Caco-2 (cell line): ENCODE measurements around the gene CENPV. TPM values are rescaled to one million over a fixed set of nuclear protein-coding genes. Genes with fewer than 3 reads are reported as not detected.

Experiments used
- BruUV-seq: library from RNA; stranded (reverse); fragments of 400-500 nt; replicated peaks from 2 replicates; lab custom pipeline; 2021; lab: Mats Ljungman, UMichigan
- CTCF ChIA-PET: fragments of 300-600 bp; sonication (Branson Sonifier 250); formaldehyde crosslinking; loops from one replicate; lab custom pipeline; 2022; ENCODE audit warnings: antibody characterized with exemption; lab: Charles Lee
- POLR2A ChIA-PET: fragments of 300-600 bp; sonication (Branson Sonifier 250); formaldehyde crosslinking; loops from one replicate; lab custom pipeline; 2022; ENCODE audit warnings: antibody characterized with exemption; lab: Charles Lee
- DNase-seq, 2 experiments: peaks; one replicate each; pipeline versions ENCODE4 v3.0.0 to v3.0.0-alpha.2; 2020 to 2022
- H3K27me3 ChIP-seq: replicated peaks from 2 replicates; pipeline ENCODE4 v1.6.0; 2011; ENCODE audit warnings: low read length; ENCODE audit not compliant: control insufficient read depth, insufficient read depth
- H3K36me3 ChIP-seq: 2 replicates; pipeline ENCODE4 v1.5.1; 2011; ENCODE audit warnings: low read length; ENCODE audit not compliant: control insufficient read depth, insufficient read depth
- H3K4me1 ChIP-seq: fragments of 250-450 bp; sonication (Bioruptor Pico); 2 replicates; pipeline ENCODE4 v1.5.1; 2020; ENCODE audit warnings: mild to moderate bottlenecking
- H3K4me3 ChIP-seq: 2 replicates; pipeline ENCODE4 v1.5.1; 2011; ENCODE audit warnings: low read depth, mild to moderate bottlenecking, control low read depth, low read length
- H3K9me3 ChIP-seq: fragments of 250-450 bp; sonication (Bioruptor Pico); 2 replicates; pipeline ENCODE4 v1.5.1; 2020; ENCODE audit warnings: mild to moderate bottlenecking, moderate library complexity
- H3K27ac Mint-ChIP-seq: one replicate; pipeline ENCODE4 v1.8.0; 2022; ENCODE audit warnings: mixed read lengths; ENCODE audit not compliant: unreplicated experiment
- H3K27me3 Mint-ChIP-seq: one replicate; pipeline ENCODE4 v1.8.0; 2022; ENCODE audit warnings: mixed read lengths; ENCODE audit not compliant: insufficient read depth, unreplicated experiment
- H3K36me3 Mint-ChIP-seq: one replicate; pipeline ENCODE4 v1.8.0; 2022; ENCODE audit warnings: mild to moderate bottlenecking, mixed read lengths; ENCODE audit not compliant: insufficient read depth, unreplicated experiment
- H3K4me1 Mint-ChIP-seq: one replicate; pipeline ENCODE4 v1.8.0; 2022; ENCODE audit warnings: low read depth, mixed read lengths; ENCODE audit not compliant: unreplicated experiment
- H3K4me3 Mint-ChIP-seq: one replicate; pipeline ENCODE4 v1.8.0; 2022; ENCODE audit warnings: mild to moderate bottlenecking, moderate library complexity, mixed read lengths; ENCODE audit not compliant: unreplicated experiment
- H3K9me3 Mint-ChIP-seq: one replicate; pipeline ENCODE4 v1.8.0; 2022; ENCODE audit warnings: mixed read lengths; ENCODE audit not compliant: unreplicated experiment
- intact Hi-C: fragments of 100-400 bp; cut with micrococcal nuclease; formaldehyde crosslinking; loops from one replicate; pipeline ENCODE4 v1.10.0; 2022; ENCODE audit not compliant: unreplicated experiment
- total RNA-seq: library from RNA; stranded (reverse); gene quantifications from 2 replicates; pipeline ENCODE4 v1.2.3, GENCODE V29; 2022
- TF ChIP-seq, protein P1 (sequence below), 2 experiments: fragments of 200-600 bp in 1 of 2; IDR thresholded peaks; 1 replicate in 1 of 2; 2 replicates in 1 of 2; pipeline versions ENCODE4 v1.5.1 to v1.8.0; 2011 to 2022; ENCODE audit warnings: antibody characterized with exemption in 1 of 2, control low read depth in 1 of 2, inconsistent platforms in 1 of 2, low read depth in 1 of 2, low read length in 1 of 2, mild to moderate bottlenecking in 1 of 2, moderate library complexity in 1 of 2; ENCODE audit not compliant: insufficient read depth in 1 of 2, severe bottlenecking in 1 of 2, unreplicated experiment in 1 of 2

The CENPV gene
- total RNA-seq, 1 experiment from 2014 or later, result 92.8 TPM

- TF ChIP-seq, protein P1, sequence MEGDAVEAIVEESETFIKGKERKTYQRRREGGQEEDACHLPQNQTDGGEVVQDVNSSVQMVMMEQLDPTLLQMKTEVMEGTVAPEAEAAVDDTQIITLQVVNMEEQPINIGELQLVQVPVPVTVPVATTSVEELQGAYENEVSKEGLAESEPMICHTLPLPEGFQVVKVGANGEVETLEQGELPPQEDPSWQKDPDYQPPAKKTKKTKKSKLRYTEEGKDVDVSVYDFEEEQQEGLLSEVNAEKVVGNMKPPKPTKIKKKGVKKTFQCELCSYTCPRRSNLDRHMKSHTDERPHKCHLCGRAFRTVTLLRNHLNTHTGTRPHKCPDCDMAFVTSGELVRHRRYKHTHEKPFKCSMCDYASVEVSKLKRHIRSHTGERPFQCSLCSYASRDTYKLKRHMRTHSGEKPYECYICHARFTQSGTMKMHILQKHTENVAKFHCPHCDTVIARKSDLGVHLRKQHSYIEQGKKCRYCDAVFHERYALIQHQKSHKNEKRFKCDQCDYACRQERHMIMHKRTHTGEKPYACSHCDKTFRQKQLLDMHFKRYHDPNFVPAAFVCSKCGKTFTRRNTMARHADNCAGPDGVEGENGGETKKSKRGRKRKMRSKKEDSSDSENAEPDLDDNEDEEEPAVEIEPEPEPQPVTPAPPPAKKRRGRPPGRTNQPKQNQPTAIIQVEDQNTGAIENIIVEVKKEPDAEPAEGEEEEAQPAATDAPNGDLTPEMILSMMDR (IDR thresholded peaks at IDR 0.05; ENCODE audit: insufficient read depth in 1 of 2, low read depth in 1 of 2, low read length in 1 of 2, severe bottlenecking in 1 of 2, unreplicated experiment in 1 of 2), result no peak
- no peaks in the 10 kb centered on the region for H3K27me3 ChIP-seq
- H3K9me3 Mint-ChIP-seq, result no peaks in the 10 kb centered on the region
- no peaks in the 10 kb centered on the region for H3K36me3 ChIP-seq
- peaks cover 27% of the 10 kb centered on the region for H3K36me3 Mint-ChIP-seq
- H3K4me3 Mint-ChIP-seq, result no peak overlapping the region
- ChIA-PET POLR2A (no interaction called here), CTCF (no interaction called here)
- no peaks in the 10 kb centered on the region; the same call in 1 of the 2 replicates for H3K4me1 ChIP-seq
- no peak overlapping the region for H3K27ac Mint-ChIP-seq
- BruUV-seq, result no TSS peak
- H3K4me3 ChIP-seq, result no peak overlapping the region
- DNase-seq, result no peak
- no peaks in the 10 kb centered on the region for H3K27me3 Mint-ChIP-seq
- peaks cover 8% of the 10 kb centered on the region for H3K4me1 Mint-ChIP-seq
- no peaks in the 10 kb centered on the region for H3K9me3 ChIP-seq
- intact Hi-C loops, result no loop called here
Measured at GRCh38 chr17:16343569-16343968, 9.7 kb downstream of the CENPV start.

DNA sequence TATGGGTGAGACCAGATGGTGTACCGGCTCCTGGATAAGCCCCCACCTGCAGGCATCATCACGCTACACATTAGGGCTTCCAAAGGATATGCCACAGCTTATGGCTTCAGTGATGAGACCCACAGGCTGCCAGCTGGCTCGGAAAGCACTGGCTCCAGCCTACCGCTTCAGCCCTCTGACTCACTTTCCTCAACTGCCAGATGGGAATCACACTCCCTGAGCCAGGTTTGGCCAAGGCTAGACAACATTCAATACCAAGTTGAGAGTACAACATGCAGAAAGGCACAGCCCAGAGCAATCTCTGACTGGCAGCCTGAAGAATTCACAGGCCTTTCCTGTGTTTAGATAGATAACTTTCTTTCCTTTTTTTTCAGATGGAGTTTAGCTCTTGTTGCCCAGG, 10.3 kb downstream of the CENPV start:
- TF ChIP-seq, protein P1 (IDR thresholded peaks at IDR 0.05; ENCODE audit: insufficient read depth in 1 of 2, low read depth in 1 of 2, low read length in 1 of 2, severe bottlenecking in 1 of 2, unreplicated experiment in 1 of 2), result no peak
- H3K27ac Mint-ChIP-seq, result no peak overlapping the region
- CTCF ChIA-PET, result no interaction called here
- peaks cover 8% of the 10 kb centered on the region for H3K4me1 Mint-ChIP-seq
- Histone ChIP-seq H3K4me3 (no peak overlapping the region), H3K4me1 (no peaks in the 10 kb centered on the region; the same call in 1 of the 2 replicates), H3K27me3 (no peaks in the 10 kb centered on the region), H3K9me3 (no peaks in the 10 kb centered on the region), H3K36me3 (no peaks in the 10 kb centered on the region)
- intact Hi-C loops, result no loop called here
- POLR2A ChIA-PET, result no interaction called here
- H3K9me3 Mint-ChIP-seq, result no peaks in the 10 kb centered on the region
- no peaks in the 10 kb centered on the region for H3K27me3 Mint-ChIP-seq
- BruUV-seq, result no TSS peak
- no peak overlapping the region for H3K4me3 Mint-ChIP-seq
- no peak for DNase-seq
- H3K36me3 Mint-ChIP-seq, result peaks cover 26% of the 10 kb centered on the region

DNA sequence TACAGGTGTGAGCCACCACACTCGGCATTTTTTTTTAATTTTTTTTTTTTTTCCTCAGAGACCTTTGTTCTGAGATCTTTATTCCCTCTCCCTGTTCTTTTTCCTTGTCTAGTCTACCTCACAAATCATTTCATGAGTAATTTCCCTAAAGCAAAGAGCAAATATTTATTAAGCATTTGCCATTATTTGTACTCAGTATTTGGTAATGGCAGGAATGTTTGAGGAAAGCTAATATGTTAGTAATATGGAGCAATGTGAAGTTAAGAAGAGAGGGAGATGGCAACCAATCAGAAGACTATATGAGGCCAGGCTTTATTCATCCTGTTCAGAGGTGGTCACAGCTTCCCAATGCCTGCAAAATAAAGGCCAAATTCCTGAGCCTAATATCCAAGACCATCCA, 13.3 kb downstream of the CENPV start:
- intact Hi-C loops, result no loop called here
- Histone ChIP-seq H3K36me3 (no peaks in the 10 kb centered on the region), H3K9me3 (no peaks in the 10 kb centered on the region), H3K27me3 (no peaks in the 10 kb centered on the region), H3K4me3 (no peak overlapping the region), H3K4me1 (no peaks in the 10 kb centered on the region; the same call in 1 of the 2 replicates)
- H3K27ac Mint-ChIP-seq, result no peak overlapping the region
- BruUV-seq, result no TSS peak
- H3K4me1 Mint-ChIP-seq, result peaks cover 8% of the 10 kb centered on the region
- H3K36me3 Mint-ChIP-seq, result peaks cover 13% of the 10 kb centered on the region
- TF ChIP-seq, protein P1 (IDR thresholded peaks at IDR 0.05; ENCODE audit: insufficient read depth in 1 of 2, low read depth in 1 of 2, low read length in 1 of 2, severe bottlenecking in 1 of 2, unreplicated experiment in 1 of 2), result no peak
- H3K27me3 Mint-ChIP-seq, result no peaks in the 10 kb centered on the region
- ChIA-PET POLR2A (no interaction called here), CTCF (interaction anchor here (1.0 to 1.4 kb wide), 2 partner anchors 13 to 24 kb away, joined by 4 to 5 read pairs; partner anchors contain the start of gene CENPV)
- peak overlapping the region; percentile 43 for H3K4me3 Mint-ChIP-seq
- peak in 1 of 2 experiments; percentile 19 for DNase-seq
- no peaks in the 10 kb centered on the region for H3K9me3 Mint-ChIP-seq
